Fibroblast of lung (primary cell): Measurements from ENCODE around the gene ANGPTL5.

Experiments
- EZH2 ChIP-seq: IDR thresholded peaks from 2 replicates; pipeline ENCODE4 v1.5.1; 2012; ENCODE audit warnings: low read length, control low read depth, mild to moderate bottlenecking; ENCODE audit errors: missing control alignments
- TF ChIP-seq, protein P1 (sequence below), 2 donors: IDR thresholded peaks in 1 of 2; conservative IDR thresholded peaks in 1 of 2; 1 replicate in 1 of 2; 2 replicates in 1 of 2; pipeline ENCODE4 v1.5.1; 2011 to 2012; ENCODE audit warnings: low read length in 2 of 2, control low read depth in 1 of 2, inconsistent platforms in 1 of 2, low read depth in 1 of 2, mild to moderate bottlenecking in 1 of 2

DNA sequence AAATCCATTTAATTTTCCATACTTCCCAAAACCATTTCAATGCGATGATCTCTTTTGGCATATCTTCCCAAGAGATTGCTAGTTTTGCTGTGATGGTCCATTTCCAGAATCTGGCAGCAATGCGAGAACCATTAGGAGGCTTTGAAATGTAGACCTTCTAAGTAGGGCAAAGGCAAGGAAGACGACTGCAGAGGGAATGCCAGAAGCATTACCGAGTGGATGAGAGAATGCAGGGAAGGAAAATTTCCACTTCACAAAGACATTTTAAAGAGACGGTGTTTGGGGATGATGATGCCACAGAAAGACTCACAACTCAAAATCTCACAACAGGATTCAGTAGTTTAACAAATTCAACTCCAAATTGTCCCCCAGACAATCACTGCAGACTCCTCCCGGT, 2.0 kb downstream of the ANGPTL5 start:
- TF ChIP-seq, protein P1, sequence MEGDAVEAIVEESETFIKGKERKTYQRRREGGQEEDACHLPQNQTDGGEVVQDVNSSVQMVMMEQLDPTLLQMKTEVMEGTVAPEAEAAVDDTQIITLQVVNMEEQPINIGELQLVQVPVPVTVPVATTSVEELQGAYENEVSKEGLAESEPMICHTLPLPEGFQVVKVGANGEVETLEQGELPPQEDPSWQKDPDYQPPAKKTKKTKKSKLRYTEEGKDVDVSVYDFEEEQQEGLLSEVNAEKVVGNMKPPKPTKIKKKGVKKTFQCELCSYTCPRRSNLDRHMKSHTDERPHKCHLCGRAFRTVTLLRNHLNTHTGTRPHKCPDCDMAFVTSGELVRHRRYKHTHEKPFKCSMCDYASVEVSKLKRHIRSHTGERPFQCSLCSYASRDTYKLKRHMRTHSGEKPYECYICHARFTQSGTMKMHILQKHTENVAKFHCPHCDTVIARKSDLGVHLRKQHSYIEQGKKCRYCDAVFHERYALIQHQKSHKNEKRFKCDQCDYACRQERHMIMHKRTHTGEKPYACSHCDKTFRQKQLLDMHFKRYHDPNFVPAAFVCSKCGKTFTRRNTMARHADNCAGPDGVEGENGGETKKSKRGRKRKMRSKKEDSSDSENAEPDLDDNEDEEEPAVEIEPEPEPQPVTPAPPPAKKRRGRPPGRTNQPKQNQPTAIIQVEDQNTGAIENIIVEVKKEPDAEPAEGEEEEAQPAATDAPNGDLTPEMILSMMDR (conservative IDR thresholded peaks at IDR 0.05 in 1 of 2, IDR thresholded peaks at IDR 0.05 in 1 of 2; ENCODE audit: low read depth in 1 of 2, low read length in 2 of 2) = no peak
- no peak for TF ChIP-seq EZH2
